HUES64 (cell line): Measurements from ENCODE around the gene DNM2.
A peak's percentile ranks its signal among the peaks of the same experiment; 100 is the strongest.

Source experiments
- H3K27ac ChIP-seq: 2 replicates; pipeline ENCODE4 v1.7.0; 2013; ENCODE audit warnings: low read depth, low read length, inconsistent platforms
- H3K27me3 ChIP-seq: 2 replicates; pipeline ENCODE4 v1.6.1; 2013; ENCODE audit warnings: mild to moderate bottlenecking, low read length; ENCODE audit not compliant: insufficient read depth
- H3K36me3 ChIP-seq: 2 replicates; pipeline ENCODE4 v1.6.1; 2013; ENCODE audit warnings: mild to moderate bottlenecking, low read length; ENCODE audit not compliant: insufficient read depth
- H3K4me1 ChIP-seq: 2 replicates; pipeline ENCODE4 v1.6.1; 2013; ENCODE audit warnings: mild to moderate bottlenecking, low read length, moderate library complexity; ENCODE audit not compliant: insufficient read depth
- H3K4me3 ChIP-seq: 2 replicates; pipeline ENCODE4 v1.5.1; 2013; ENCODE audit warnings: mild to moderate bottlenecking, low read length, moderate library complexity
- H3K9ac ChIP-seq: 2 replicates; pipeline ENCODE4 v1.6.1; 2013; ENCODE audit warnings: mild to moderate bottlenecking, low read depth, low read length
- H3K9me3 ChIP-seq: 2 replicates; pipeline ENCODE4 v1.6.1; 2013; ENCODE audit warnings: low read depth, low read length; ENCODE audit not compliant: insufficient read depth
- WGBS: fragments of 150-250, 120-280 bp; methylation state at CpG from one replicate; pipeline ENCODE4 v1.1.7; 2013; ENCODE audit warnings: missing lambda C conversion rate; 5-methylcytosine and 5-hydroxymethylcytosine counted together

The DNM2 gene

GRCh38 chr19:10682397-10683063 is 35.3 kb upstream of the DNM2 start:
- Histone ChIP-seq H3K27me3 (no peaks in the 10 kb centered on the region), H3K9me3 (no peaks in the 10 kb centered on the region), H3K9ac (no peak overlapping the region), H3K4me3 (no peak overlapping the region), H3K36me3 (peaks cover 99% of the 10 kb centered on the region), H3K27ac (peak overlapping the region; percentile 29; the same call in 1 of the 2 replicates), H3K4me1 (no peaks in the 10 kb centered on the region)
- 94% methylated on average over 15 of the region's 15 CpGs for WGBS

- 93% methylated on average over 15 of the region's 15 CpGs for WGBS
- H3K27ac ChIP-seq = peak overlapping the region; percentile 42; the same call in 1 of the 2 replicates
- peaks cover 99% of the 10 kb centered on the region for H3K36me3 ChIP-seq
- no peaks in the 10 kb centered on the region for H3K9me3 ChIP-seq
- H3K27me3 ChIP-seq = no peaks in the 10 kb centered on the region
- H3K9ac ChIP-seq = no peak overlapping the region
- H3K4me3 ChIP-seq = no peak overlapping the region
- no peaks in the 10 kb centered on the region for H3K4me1 ChIP-seq
Measured at GRCh38 chr19:10683064-10683426, 34.8 kb upstream of the DNM2 start.

GRCh38 chr19:10683582-10683981 is 34.3 kb upstream of the DNM2 start:
- Histone ChIP-seq H3K27me3 (no peaks in the 10 kb centered on the region), H3K36me3 (peaks cover 99% of the 10 kb centered on the region), H3K9ac (no peak overlapping the region), H3K9me3 (no peaks in the 10 kb centered on the region), H3K4me1 (no peaks in the 10 kb centered on the region), H3K4me3 (no peak overlapping the region), H3K27ac (peak overlapping the region; percentile 42; the same call in 1 of the 2 replicates)
- 91% methylated on average over 21 of the region's 21 CpGs for WGBS

- no peak overlapping the region for H3K9ac ChIP-seq
- no peaks in the 10 kb centered on the region for H3K9me3 ChIP-seq
- peaks cover 99% of the 10 kb centered on the region for H3K36me3 ChIP-seq
- no peak overlapping the region for H3K27ac ChIP-seq
- no peaks in the 10 kb centered on the region for H3K4me1 ChIP-seq
- no peaks in the 10 kb centered on the region for H3K27me3 ChIP-seq
- no peak overlapping the region for H3K4me3 ChIP-seq
- WGBS = 95% methylated on average over 5 of the region's 5 CpGs
Measured at GRCh38 chr19:10685210-10685609, 32.7 kb upstream of the DNM2 start.

- H3K4me1 ChIP-seq = no peaks in the 10 kb centered on the region
- H3K27ac ChIP-seq = no peak overlapping the region
- no peaks in the 10 kb centered on the region for H3K9me3 ChIP-seq
- H3K4me3 ChIP-seq = no peak overlapping the region
- peaks cover 99% of the 10 kb centered on the region for H3K36me3 ChIP-seq
- H3K27me3 ChIP-seq = no peaks in the 10 kb centered on the region
- 98% methylated on average over 10 of the region's 10 CpGs for WGBS
- no peak overlapping the region for H3K9ac ChIP-seq
Measured at GRCh38 chr19:10686193-10686592, 31.7 kb upstream of the DNM2 start.

GRCh38 chr19:10686661-10687517 is 31.0 kb upstream of the DNM2 start:
- H3K27me3 ChIP-seq = no peaks in the 10 kb centered on the region
- no peak overlapping the region for H3K9ac ChIP-seq
- no peaks in the 10 kb centered on the region for H3K9me3 ChIP-seq
- H3K36me3 ChIP-seq = peaks cover 99% of the 10 kb centered on the region
- H3K4me1 ChIP-seq = no peaks in the 10 kb centered on the region
- WGBS = 95% methylated on average over 31 of the region's 31 CpGs
- H3K27ac ChIP-seq = no peak overlapping the region
- H3K4me3 ChIP-seq = no peak overlapping the region

GRCh38 chr19:10687518-10688288 is 30.2 kb upstream of the DNM2 start:
- peaks cover 99% of the 10 kb centered on the region for H3K36me3 ChIP-seq
- H3K27ac ChIP-seq = no peak overlapping the region
- H3K4me1 ChIP-seq = no peaks in the 10 kb centered on the region
- H3K9me3 ChIP-seq = no peaks in the 10 kb centered on the region
- no peak overlapping the region for H3K4me3 ChIP-seq
- H3K27me3 ChIP-seq = no peaks in the 10 kb centered on the region
- no peak overlapping the region for H3K9ac ChIP-seq
- WGBS = 95% methylated on average over 25 of the region's 25 CpGs

- no peaks in the 10 kb centered on the region for H3K27me3 ChIP-seq
Measured at GRCh38 chr19:10688545-10689280, 29.2 kb upstream of the DNM2 start.

GRCh38 chr19:10690341-10690781 is 27.5 kb upstream of the DNM2 start:
- H3K4me1 ChIP-seq = no peaks in the 10 kb centered on the region
- H3K9me3 ChIP-seq = no peaks in the 10 kb centered on the region
- H3K27me3 ChIP-seq = no peaks in the 10 kb centered on the region
- no peak overlapping the region for H3K9ac ChIP-seq
- no peak overlapping the region for H3K27ac ChIP-seq
- peaks cover 73% of the 10 kb centered on the region for H3K36me3 ChIP-seq
- WGBS = 96% methylated on average over 7 of the region's 7 CpGs
- H3K4me3 ChIP-seq = no peak overlapping the region

More at GRCh38 chr19:10688545-10689280, 29.2 kb upstream of the DNM2 start:
- Histone ChIP-seq H3K36me3 (peaks cover 89% of the 10 kb centered on the region), H3K27ac (no peak overlapping the region), H3K9me3 (no peaks in the 10 kb centered on the region), H3K4me3 (no peak overlapping the region), H3K9ac (no peak overlapping the region), H3K4me1 (no peaks in the 10 kb centered on the region)
- WGBS = 96% methylated on average over 27 of the region's 27 CpGs

GRCh38 chr19:10691178-10691881 is 26.5 kb upstream of the DNM2 start:
- WGBS = 96% methylated on average over 23 of the region's 23 CpGs
- H3K4me1 ChIP-seq = no peaks in the 10 kb centered on the region
- peaks cover 63% of the 10 kb centered on the region for H3K36me3 ChIP-seq
- no peaks in the 10 kb centered on the region for H3K27me3 ChIP-seq
- H3K4me3 ChIP-seq = no peak overlapping the region
- H3K9me3 ChIP-seq = no peaks in the 10 kb centered on the region
- H3K9ac ChIP-seq = no peak overlapping the region
- no peak overlapping the region for H3K27ac ChIP-seq
